ENCODE data around the gene RAB33B. TPM values are rescaled to one million over a fixed set of nuclear protein-coding genes. Genes with fewer than 3 reads are reported as not detected.

Gene RAB33B
- total RNA-seq: 4.2 and 8.9 TPM in 2 replicates

GRCh38 chr4:139454111-139455045 is at the start of gene RAB33B:
RAB33B (plus strand) TSS chr4:139454121; CDS start chr4:139454196, 75 bp downstream.

Other genes with a start within 250 kb of the RAB33B start
- 0.65 and 3.0 TPM in 2 replicates for gene MGARP, start 173.9 kb upstream of the RAB33B start, total RNA-seq
- 12.3 and 24.6 TPM in 2 replicates for gene NAA15, start 152.6 kb upstream of the RAB33B start, total RNA-seq
- gene NDUFC1, start 151.6 kb upstream of the RAB33B start, total RNA-seq: 50.0 and 59.5 TPM in 2 replicates
- 19.6 and 22.1 TPM in 2 replicates for gene SETD7, start 102.1 kb downstream of the RAB33B start, total RNA-seq
- gene MGST2, start 211.7 kb downstream of the RAB33B start, total RNA-seq: 28.8 and 42.5 TPM in 2 replicates